ENCODE data around the gene LRRC46. TPM values are rescaled to one million over a fixed set of nuclear protein-coding genes. Genes with fewer than 3 reads are reported as not detected.

LRRC46 gene
- total RNA-seq, 1 experiment from 2014 or later = 0.39 TPM

DNA sequence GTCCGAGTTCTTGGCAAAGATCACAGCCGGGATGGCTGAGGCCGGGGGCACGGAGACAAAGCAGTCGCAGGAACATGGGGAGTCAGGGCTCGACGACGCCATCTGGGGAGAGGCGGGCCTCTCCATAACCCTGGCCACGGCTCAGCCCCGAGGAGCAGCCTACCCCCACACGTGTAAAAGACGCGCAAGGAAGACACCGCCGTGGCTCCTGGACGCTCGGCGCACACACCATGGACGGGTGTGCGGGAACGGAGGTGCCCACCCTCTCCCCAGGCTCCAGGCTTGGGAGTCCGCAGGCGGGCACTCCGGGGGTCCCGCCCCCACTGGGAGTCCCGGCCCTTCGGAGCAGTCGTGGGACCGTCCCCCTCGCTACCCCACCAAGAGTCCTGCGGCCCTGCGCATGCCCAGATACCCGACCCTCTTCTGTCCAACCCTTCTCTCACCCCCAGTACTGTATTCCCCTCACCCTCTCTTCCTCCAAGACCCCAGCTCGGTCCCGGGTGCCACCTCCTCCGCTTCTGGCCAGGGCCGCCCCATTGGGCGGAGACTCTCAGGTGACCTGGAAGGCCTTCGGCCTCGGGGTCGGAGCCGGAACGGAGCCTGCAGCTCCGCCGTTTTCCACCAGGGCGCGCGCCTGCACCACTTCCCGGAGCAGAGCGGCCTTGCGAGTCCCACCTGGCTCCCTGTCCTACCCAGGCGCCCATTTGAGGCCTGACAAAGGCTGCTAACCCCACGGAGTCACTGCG lies 9.4 kb downstream of the LRRC46 start, which contains the start of gene SCRN2 (continued):
- TF ChIP-seq, protein P1, sequence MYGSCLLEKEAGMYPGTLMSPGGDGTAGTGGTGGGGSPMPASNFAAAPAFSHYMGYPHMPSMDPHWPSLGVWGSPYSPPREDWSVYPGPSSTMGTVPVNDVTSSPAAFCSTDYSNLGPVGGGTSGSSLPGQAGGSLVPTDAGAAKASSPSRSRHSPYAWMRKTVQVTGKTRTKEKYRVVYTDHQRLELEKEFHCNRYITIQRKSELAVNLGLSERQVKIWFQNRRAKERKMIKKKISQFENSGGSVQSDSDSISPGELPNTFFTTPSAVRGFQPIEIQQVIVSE (CRISPR knock-in tag; IDR thresholded peaks at IDR 0.05; ENCODE audit: borderline replicate concordance) = no peak
- TF ChIP-seq ZNF263 (CRISPR knock-in tag; IDR thresholded peaks at IDR 0.05; ENCODE audit: low read depth) (no peak), E2F5 (CRISPR knock-in tag; IDR thresholded peaks at IDR 0.05) (no peak), TEAD4 (CRISPR knock-in tag; IDR thresholded peaks at IDR 0.05) (no peak), GTF2I (CRISPR knock-in tag; conservative IDR thresholded peaks at IDR 0.05) (no peak), ELF4 (CRISPR knock-in tag; IDR thresholded peaks at IDR 0.05; ENCODE audit: low read depth) (0 out of 2 replicates have a peak, but pooled peaks have one; percentile 52), ZNF423 (CRISPR knock-in tag; IDR thresholded peaks at IDR 0.05) (peak; percentile 94), NR2C2 (CRISPR knock-in tag; IDR thresholded peaks at IDR 0.05) (no peak), ZNF671 (CRISPR knock-in tag; IDR thresholded peaks at IDR 0.05) (no peak), E2F4 (CRISPR knock-in tag; IDR thresholded peaks at IDR 0.05; ENCODE audit: borderline replicate concordance, low read depth) (no peak), CREM (CRISPR knock-in tag; IDR thresholded peaks at IDR 0.05) (no peak), ZNF138 (CRISPR knock-in tag; conservative IDR thresholded peaks at IDR 0.05) (no peak), TEAD1 (CRISPR knock-in tag; IDR thresholded peaks at IDR 0.05) (0 out of 2 replicates have a peak, but pooled peaks have one; percentile 54), CREB1 (CRISPR knock-in tag; IDR thresholded peaks at IDR 0.05) (no peak), GABPB1 (CRISPR knock-in tag; IDR thresholded peaks at IDR 0.05) (peak; percentile 58), SP1 (CRISPR knock-in tag; conservative IDR thresholded peaks at IDR 0.05) (peak; percentile 71; the same call in 1 of the 2 replicates), ZBTB21 (CRISPR knock-in tag; IDR thresholded peaks at IDR 0.05; ENCODE audit: borderline replicate concordance) (no peak), TCF7 (CRISPR knock-in tag; IDR thresholded peaks at IDR 0.05; ENCODE audit: low read depth) (no peak), ARID4B (CRISPR knock-in tag; IDR thresholded peaks at IDR 0.05; ENCODE audit: borderline replicate concordance) (0 out of 2 replicates have a peak, but pooled peaks have one; percentile 23), SOX15 (CRISPR knock-in tag; IDR thresholded peaks at IDR 0.05) (no peak)
- TF ChIP-seq, protein P2, sequence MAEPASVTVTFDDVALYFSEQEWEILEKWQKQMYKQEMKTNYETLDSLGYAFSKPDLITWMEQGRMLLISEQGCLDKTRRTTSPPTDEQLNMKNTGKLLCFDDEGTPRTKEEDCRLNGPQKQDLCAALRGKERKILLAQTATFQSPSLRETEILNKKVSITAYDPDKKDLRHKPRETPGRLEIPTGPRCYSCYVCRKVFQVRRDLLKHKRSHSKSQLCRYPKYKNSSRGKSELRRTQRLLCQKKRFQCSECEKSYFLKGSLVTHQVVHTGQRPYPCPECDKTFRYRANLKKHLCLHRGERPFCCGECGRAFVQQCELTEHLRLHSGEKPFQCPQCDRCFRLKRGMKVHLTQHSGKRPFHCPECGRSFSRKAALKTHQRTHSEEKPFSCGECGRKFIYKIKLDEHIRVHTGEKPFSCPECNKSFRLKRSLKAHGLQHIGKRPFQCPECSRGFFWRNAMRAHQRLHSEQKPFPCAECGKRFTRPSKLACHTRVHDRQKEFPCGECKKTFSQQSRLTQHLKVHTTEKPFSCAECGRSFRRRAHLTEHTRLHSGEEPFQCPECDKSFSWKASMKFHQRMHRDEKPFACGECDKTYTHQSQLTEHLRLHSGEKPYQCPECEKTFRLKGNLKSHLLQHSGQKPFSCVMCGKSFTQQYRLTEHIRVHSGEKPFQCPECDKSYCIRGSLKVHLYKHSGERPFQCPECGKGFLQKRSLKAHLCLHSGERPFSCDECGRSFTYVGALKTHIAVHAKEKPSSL (CRISPR knock-in tag; conservative IDR thresholded peaks at IDR 0.05) = no peak
- TF ChIP-seq, protein P3, sequence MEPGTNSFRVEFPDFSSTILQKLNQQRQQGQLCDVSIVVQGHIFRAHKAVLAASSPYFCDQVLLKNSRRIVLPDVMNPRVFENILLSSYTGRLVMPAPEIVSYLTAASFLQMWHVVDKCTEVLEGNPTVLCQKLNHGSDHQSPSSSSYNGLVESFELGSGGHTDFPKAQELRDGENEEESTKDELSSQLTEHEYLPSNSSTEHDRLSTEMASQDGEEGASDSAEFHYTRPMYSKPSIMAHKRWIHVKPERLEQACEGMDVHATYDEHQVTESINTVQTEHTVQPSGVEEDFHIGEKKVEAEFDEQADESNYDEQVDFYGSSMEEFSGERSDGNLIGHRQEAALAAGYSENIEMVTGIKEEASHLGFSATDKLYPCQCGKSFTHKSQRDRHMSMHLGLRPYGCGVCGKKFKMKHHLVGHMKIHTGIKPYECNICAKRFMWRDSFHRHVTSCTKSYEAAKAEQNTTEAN (CRISPR knock-in tag; IDR thresholded peaks at IDR 0.05) = no peak; the same call in 1 of the 2 replicates
- TF ChIP-seq, protein P4, sequence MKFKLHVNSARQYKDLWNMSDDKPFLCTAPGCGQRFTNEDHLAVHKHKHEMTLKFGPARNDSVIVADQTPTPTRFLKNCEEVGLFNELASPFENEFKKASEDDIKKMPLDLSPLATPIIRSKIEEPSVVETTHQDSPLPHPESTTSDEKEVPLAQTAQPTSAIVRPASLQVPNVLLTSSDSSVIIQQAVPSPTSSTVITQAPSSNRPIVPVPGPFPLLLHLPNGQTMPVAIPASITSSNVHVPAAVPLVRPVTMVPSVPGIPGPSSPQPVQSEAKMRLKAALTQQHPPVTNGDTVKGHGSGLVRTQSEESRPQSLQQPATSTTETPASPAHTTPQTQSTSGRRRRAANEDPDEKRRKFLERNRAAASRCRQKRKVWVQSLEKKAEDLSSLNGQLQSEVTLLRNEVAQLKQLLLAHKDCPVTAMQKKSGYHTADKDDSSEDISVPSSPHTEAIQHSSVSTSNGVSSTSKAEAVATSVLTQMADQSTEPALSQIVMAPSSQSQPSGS (CRISPR knock-in tag; IDR thresholded peaks at IDR 0.05; ENCODE audit: borderline replicate concordance, low read depth) = no peak
- TF ChIP-seq, protein P5, sequence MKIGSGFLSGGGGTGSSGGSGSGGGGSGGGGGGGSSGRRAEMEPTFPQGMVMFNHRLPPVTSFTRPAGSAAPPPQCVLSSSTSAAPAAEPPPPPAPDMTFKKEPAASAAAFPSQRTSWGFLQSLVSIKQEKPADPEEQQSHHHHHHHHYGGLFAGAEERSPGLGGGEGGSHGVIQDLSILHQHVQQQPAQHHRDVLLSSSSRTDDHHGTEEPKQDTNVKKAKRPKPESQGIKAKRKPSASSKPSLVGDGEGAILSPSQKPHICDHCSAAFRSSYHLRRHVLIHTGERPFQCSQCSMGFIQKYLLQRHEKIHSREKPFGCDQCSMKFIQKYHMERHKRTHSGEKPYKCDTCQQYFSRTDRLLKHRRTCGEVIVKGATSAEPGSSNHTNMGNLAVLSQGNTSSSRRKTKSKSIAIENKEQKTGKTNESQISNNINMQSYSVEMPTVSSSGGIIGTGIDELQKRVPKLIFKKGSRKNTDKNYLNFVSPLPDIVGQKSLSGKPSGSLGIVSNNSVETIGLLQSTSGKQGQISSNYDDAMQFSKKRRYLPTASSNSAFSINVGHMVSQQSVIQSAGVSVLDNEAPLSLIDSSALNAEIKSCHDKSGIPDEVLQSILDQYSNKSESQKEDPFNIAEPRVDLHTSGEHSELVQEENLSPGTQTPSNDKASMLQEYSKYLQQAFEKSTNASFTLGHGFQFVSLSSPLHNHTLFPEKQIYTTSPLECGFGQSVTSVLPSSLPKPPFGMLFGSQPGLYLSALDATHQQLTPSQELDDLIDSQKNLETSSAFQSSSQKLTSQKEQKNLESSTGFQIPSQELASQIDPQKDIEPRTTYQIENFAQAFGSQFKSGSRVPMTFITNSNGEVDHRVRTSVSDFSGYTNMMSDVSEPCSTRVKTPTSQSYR (CRISPR knock-in tag; IDR thresholded peaks at IDR 0.05) = no peak
